ENCODE results near the gene MTMR12. TPM values are rescaled to one million over a fixed set of nuclear protein-coding genes. Genes with fewer than 3 reads are reported as not detected.

The MTMR12 gene
- total RNA-seq, 1 donor = 19.9 TPM

- H3K4me3 ChIP-seq (ENCODE audit: low read depth, low read length) = no peak overlapping the region
- TF ChIP-seq CTCF (IDR thresholded peaks at IDR 0.05; ENCODE audit: insufficient read depth, low read depth, low read length) = no peak
- no peak for DNase-seq (ENCODE audit: low read depth)
Observed at GRCh38 chr5:32352685-32353084, 39.9 kb upstream of the MTMR12 start.

- no peak for TF ChIP-seq CTCF (IDR thresholded peaks at IDR 0.05; ENCODE audit: insufficient read depth, low read depth, low read length)
- H3K4me3 ChIP-seq (ENCODE audit: low read depth, low read length) = no peak overlapping the region
- no peak for DNase-seq (ENCODE audit: low read depth)
Observed at GRCh38 chr5:32346869-32347268, 34.1 kb upstream of the MTMR12 start.

- DNase-seq (ENCODE audit: low read depth) = no peak
- TF ChIP-seq CTCF (IDR thresholded peaks at IDR 0.05; ENCODE audit: insufficient read depth, low read depth, low read length) = no peak
- no peak overlapping the region for H3K4me3 ChIP-seq (ENCODE audit: low read depth, low read length)
Observed at GRCh38 chr5:32343058-32343672, 30.4 kb upstream of the MTMR12 start.

GRCh38 chr5:32342656-32343055 lies 29.9 kb upstream of the MTMR12 start:
- no peak for DNase-seq (ENCODE audit: low read depth)
- TF ChIP-seq CTCF (IDR thresholded peaks at IDR 0.05; ENCODE audit: insufficient read depth, low read depth, low read length) = no peak
- no peak overlapping the region for H3K4me3 ChIP-seq (ENCODE audit: low read depth, low read length)

- DNase-seq (ENCODE audit: low read depth) = no peak
- TF ChIP-seq CTCF (IDR thresholded peaks at IDR 0.05; ENCODE audit: insufficient read depth, low read depth, low read length) = no peak
- no peak overlapping the region for H3K4me3 ChIP-seq (ENCODE audit: low read depth, low read length)
Observed at GRCh38 chr5:32339878-32340277, 27.1 kb upstream of the MTMR12 start.

GRCh38 chr5:32339198-32339597 lies 26.5 kb upstream of the MTMR12 start:
- no peak overlapping the region for H3K4me3 ChIP-seq (ENCODE audit: low read depth, low read length)
- no peak for DNase-seq (ENCODE audit: low read depth)
- no peak for TF ChIP-seq CTCF (IDR thresholded peaks at IDR 0.05; ENCODE audit: insufficient read depth, low read depth, low read length)

GRCh38 chr5:32332966-32333365 lies 20.2 kb upstream of the MTMR12 start:
- TF ChIP-seq CTCF (IDR thresholded peaks at IDR 0.05; ENCODE audit: insufficient read depth, low read depth, low read length) = no peak
- DNase-seq (ENCODE audit: low read depth) = no peak
- H3K4me3 ChIP-seq (ENCODE audit: low read depth, low read length) = no peak overlapping the region
